ENCODE measurements around the gene PCDHGA3.

PCDHGA3 gene

DNA sequence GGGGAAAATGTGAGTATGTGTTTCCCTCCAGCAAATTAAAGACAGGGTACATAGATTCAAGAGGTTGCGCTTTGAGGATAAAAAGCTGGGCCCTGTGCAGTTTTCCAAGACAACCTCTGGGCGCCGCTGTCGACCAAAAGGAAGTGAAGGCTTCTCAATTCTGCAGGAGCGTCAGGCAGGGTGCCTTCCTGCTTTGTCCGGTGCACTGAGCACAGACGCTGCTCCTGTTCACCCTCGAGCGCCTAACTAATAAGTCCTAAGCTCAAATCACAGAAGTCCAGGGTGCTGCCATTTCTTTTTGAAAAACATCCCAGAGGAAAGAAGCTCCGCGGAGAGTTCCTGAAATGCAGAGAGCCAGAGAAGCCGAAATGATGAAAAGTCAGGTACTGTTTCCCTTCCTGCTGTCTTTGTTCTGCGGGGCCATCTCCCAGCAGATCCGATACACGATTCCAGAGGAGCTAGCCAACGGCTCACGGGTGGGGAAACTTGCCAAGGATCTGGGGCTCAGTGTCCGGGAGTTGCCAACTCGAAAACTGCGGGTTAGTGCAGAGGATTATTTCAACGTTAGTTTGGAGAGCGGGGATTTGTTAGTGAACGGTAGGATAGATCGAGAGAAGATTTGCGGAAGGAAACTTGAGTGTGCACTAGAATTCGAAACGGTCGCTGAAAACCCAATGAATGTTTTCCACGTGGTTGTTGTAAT is 6.4 kb downstream of the PCDHGA3 start, which contains the start of gene PCDHGB1:
TSS of gene PCDHGB1 (plus strand) at position 183 of the 703 bp plus-strand sequence. CDS start at position 345, 162 bp downstream.
- DNase-seq = no peak

DNA sequence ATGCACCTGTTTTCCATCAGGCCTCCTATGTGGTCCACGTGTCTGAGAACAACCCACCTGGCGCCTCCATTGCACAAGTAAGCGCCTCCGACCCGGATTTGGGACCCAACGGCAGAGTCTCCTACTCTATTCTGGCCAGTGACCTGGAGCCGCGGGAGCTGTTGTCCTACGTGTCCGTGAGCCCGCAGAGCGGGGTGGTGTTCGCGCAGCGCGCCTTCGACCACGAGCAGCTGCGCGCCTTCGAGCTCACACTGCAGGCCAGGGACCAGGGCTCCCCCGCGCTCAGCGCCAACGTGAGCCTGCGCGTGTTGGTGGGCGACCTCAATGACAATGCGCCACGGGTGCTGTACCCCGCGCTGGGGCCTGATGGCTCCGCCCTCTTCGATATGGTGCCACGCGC is 8.0 kb downstream of the PCDHGA3 start:
- no peak for DNase-seq

DNA sequence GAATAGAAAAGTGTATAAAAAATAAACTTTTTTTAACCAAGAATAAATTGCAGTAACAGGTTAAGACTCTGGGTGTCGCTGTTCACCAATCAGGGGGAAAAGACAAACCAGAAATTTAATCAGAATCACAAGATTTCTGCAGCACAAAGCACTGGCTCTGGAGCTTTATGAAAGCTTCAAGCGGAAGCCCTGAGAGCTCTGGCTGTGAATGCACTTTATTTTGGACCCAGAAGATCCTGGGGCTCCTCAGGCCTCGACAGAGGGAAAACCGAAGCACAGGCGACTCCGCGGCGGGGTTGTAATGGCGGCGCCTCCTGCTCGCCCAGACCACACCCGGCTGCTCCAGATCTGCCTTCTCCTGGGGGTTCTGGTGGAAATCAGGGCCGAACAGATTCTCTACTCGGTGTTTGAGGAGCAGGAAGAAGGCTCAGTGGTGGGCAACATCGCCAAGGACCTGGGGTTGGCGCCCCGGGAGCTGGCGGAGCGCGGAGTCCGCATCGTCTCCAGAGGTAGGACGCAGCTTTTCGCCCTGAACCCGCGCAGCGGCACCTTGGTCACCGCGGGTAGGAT is 11.4 kb downstream of the PCDHGA3 start, which contains the start of gene PCDHGA4:
TSS of gene PCDHGA4 (plus strand) at position 122 of the 570 bp plus-strand sequence. CDS start at position 209, 87 bp downstream.
- DNase-seq = no peak

DNA sequence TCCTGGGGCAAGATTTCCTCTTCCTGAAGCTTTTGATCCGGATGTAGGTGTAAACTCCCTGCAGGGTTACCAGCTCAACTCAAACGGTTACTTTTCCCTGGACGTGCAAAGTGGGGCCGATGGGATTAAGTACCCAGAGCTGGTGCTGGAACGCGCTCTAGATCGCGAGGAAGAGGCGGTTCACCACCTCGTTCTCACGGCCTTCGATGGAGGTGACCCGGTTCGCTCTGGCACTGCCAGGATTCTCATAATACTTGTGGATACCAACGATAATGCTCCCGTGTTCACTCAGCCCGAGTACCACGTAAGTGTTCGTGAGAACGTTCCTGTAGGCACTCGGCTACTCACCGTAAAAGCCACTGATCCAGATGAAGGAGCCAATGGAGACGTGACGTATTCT is 12.0 kb downstream of the PCDHGA3 start:
- no peak for DNase-seq

DNA sequence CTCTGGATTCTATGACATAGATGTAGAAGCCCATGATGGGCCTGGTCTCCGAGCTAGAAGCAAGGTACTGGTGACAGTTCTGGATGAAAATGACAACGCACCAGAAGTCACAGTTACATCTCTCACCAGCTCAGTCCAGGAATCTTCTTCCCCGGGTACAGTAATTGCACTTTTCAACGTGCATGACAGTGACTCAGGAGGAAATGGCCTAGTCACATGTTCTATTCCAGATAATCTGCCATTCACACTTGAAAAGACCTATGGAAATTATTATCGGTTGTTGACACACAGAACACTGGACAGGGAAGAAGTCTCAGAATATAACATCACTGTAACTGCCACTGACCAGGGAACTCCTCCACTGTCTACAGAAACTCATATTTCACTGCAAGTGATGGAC is 12.5 kb downstream of the PCDHGA3 start:
- no peak for DNase-seq

DNA sequence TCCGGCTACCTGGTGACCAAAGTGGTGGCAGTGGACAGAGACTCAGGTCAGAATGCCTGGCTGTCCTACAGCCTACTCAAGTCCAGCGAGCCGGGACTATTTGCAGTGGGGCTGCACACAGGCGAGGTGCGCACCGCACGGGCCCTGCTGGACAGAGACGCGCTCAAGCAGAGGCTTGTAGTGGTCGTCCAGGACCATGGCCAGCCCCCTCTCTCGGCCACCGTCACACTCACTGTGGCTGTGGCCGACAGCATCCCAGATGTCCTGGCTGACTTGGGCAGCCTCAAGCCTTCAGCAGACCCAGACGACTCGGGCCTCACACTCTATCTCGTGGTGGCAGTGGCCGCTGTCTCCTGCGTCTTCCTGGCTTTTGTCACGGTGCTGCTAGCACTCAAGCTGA is 13.3 kb downstream of the PCDHGA3 start:
- no peak for DNase-seq

DNA sequence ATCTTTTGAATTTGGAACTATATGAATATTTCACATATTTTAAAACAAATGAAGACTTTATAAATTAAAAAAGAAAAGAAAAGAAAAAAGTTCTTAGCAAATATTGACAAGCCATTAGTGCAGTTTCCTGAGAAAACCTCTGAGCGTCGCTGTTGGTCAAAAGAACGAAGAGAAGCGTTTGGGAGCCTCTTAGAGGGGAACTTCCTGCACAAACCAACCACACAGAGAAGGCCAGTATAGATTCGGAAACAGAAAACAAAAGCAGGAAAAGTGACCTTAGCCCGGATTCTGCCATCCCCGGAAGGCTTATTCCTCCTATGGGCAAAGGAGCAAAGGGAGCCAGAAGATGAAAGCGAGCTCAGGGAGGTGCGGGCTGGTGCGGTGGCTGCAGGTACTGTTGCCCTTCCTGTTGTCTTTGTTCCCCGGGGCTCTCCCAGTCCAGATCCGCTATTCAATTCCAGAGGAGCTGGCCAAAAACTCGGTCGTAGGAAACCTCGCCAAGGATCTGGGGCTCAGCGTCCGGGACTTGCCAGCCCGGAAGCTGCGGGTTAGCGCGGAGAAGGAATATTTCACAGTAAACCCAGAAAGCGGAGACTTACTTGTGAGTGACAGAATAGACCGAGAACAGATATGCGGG is 16.3 kb downstream of the PCDHGA3 start, which contains the start of gene PCDHGB2:
TSS of gene PCDHGB2 (plus strand) at position 205 of the 637 bp plus-strand sequence. CDS start at position 347, 142 bp downstream.
- no peak for DNase-seq

DNA sequence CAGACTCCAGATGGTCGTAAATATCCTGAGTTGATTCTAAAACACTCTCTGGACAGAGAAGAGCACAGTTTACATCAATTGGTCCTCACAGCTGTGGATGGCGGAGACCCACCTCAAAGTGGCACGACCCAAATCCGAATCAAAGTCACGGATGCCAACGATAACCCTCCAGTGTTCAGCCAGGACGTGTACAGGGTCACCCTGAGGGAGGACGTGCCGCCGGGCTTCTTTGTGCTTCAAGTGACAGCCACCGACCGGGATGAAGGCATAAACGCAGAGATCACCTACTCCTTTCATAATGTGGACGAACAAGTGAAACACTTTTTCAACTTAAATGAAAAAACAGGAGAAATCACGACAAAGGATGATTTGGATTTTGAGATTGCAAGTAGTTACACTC is 17.1 kb downstream of the PCDHGA3 start:
- DNase-seq = no peak

DNA sequence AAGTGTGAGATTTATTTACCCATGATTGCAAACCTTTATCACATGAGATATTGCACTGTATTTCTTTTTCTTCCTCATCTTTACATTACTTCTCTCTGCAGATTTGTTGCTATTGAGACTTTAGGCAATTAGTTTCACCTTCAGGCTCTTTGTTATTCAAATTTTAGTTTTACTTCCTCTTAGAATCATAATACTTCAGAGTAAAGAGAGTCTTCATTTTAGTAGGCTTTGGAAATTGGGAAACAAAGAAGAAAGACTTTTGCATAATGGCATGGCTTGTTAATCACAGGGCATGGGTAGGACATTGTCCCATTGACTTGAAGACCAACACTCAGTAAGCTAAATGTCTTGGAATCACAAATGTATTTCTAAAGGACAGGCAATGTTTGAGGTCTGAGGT is 19.1 kb downstream of the PCDHGA3 start:
- DNase-seq = no peak

DNA sequence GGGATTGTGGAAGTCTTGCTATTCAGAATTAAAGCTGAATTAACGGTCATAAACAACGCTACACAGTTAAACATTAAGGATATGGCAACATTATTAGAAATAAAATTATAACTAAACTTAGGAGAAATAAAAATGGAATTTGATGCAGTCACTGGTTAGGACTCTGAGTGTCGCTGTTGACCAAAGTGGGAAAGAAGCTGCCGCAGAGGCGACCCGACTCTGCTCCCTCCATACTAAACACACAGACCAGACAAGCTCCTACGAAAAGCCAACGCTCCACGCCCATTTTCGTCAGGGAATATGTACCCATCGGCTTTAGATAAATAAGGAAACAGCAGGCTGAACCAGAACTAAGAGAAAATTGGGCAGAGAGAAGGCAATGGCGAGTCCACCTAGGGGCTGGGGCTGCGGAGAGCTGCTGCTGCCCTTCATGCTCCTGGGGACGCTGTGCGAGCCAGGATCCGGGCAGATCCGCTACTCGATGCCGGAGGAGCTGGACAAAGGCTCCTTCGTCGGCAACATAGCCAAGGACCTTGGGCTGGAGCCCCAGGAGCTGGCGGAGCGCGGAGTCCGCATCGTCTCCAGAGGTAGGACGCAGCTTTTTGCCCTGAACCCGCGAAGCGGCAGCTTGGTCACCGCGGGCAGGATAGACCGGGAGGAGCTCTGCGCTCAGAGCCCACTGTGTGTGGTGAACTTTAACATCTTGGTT is 20.5 kb downstream of the PCDHGA3 start, which contains the start of gene PCDHGA5:
TSS of gene PCDHGA5 (plus strand) at position 211 of the 709 bp plus-strand sequence. CDS start at position 380, 169 bp downstream.
- no peak for DNase-seq

DNA sequence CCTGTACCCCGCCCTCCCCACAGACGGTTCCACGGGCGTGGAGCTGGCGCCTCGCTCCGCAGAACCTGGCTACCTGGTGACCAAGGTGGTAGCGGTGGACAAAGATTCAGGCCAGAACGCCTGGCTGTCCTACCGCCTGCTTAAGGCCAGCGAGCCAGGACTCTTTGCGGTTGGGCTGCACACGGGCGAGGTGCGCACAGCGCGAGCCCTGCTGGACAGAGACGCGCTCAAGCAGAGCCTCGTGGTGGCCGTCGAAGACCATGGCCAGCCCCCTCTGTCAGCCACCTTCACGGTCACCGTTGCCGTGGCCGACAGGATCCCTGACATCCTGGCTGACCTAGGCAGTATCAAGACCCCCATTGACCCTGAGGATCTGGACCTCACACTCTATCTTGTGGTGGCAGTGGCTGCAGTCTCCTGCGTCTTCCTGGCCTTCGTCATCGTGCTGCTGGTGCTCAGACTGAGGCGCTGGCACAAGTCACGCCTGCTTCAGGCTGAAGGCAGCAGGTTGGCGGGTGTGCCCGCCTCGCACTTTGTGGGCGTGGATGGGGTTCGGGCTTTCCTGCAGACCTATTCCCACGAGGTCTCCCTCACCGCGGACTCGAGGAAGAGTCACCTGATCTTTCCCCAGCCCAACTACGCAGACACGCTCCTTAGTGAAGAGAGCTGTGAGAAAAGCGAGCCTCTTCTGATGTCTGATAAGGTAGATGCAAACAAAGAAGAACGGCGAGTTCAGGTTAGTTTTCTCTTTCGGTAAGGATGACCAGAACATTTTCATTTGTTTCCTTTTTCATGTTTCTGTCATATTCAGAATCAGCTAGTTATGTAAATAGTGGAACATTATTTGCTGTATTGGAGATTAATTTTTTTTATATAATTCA is 22.6 kb downstream of the PCDHGA3 start:
- DNase-seq = no peak

DNA sequence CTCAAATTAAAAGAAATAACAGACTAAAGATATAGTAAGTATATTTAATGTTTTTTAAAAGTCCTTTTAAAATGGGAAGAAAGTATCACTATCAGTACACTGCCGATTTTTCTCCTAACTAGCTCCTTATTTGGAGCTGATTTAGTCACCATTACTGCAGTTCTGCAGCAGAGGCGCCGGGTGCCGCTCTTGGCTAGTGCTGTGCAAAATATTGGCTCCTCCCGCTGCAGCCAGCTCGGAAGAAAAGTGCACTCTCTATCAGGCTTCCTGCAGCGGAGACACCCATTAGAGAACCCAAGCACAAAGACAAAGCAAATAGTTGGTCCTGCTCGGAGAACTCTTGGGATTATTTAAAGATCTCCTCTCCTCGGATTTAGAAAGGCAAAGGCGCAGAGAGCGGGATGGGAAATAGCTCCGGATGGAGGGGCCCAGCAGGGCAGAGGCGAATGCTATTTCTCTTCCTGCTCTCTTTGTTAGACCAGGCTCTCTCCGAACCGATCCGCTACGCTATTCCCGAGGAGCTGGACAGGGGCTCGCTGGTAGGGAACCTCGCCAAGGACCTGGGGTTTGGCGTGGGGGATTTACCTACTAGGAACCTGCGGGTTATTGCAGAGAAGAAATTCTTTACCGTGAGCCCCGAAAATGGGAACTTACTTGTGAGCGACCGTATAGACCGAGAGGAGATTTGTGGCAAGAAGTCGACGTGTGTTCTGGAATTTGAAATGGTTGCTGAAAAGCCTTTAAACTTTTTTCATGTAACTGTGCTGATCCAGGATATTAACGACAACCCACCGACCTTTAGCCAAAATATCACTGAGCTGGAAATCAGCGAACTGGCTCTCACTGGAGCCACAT is 26.6 kb downstream of the PCDHGA3 start, which contains the start of gene PCDHGB3:
TSS of gene PCDHGB3 (plus strand) at position 249 of the 855 bp plus-strand sequence. CDS start at position 402, 153 bp downstream.
- peak; percentile 55 for DNase-seq

DNA sequence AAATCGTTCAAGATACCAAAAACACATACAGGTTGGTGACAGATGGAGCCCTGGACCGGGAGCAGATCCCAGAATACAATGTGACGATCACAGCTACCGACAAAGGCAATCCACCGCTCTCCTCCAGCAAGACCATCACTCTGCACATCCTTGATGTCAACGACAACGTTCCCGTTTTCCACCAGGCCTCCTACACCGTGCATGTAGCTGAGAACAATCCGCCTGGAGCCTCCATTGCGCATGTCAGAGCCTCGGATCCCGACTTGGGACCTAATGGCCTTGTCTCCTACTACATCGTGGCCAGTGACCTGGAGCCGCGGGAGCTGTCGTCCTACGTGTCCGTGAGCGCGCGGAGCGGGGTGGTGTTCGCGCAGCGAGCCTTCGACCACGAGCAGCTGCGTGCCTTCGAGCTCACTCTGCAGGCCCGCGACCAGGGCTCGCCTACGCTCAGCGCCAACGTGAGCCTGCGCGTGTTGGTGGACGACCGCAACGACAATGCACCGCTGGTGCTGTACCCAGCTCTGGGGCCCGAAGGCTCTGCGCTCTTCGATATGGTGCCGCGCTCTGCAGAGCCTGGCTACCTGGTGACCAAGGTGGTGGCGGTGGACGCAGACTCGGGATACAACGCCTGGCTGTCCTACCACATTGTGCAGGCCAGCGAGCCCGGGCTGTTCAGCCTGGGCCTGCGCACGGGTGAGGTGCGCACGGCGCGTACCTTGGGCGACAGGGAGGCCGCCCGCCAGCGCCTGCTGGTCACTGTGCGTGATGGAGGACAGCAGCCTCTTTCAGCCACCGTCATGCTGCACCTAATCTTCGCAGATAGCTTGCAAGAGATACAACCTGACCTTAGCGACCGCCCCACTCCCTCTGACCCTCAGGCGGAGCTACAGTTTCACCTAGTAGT is 28.2 kb downstream of the PCDHGA3 start:
- no peak for DNase-seq

DNA sequence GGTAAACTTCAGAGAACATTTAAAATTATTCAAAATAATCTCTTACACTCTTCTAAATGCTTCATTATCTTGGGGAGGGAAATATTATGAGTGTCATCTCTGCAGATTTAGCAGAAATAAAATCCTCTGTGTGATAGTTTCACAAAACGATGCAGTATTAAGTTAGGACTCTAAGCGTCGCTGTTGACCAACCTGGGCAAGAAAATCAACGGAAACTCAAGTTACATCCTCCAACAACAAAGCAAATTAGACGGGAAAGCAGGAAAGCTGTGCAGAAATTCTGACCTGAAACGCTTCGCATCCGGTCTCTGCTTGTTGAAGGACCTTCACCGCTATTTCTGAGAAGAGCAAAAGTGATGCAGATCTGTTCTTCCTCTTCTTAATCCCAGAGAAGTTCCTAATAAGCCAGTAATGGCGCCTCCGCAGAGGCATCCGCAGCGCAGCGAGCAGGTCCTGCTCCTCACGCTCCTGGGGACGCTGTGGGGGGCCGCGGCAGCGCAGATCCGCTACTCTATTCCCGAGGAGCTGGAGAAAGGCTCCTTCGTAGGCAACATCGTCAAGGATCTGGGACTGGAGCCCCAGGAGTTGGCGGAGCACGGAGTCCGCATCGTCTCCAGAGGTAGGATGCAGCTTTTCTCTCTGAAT is 30.2 kb downstream of the PCDHGA3 start, which contains the start of gene PCDHGA6:
TSS of gene PCDHGA6 (plus strand) at position 219 of the 645 bp plus-strand sequence. CDS start at position 412, 193 bp downstream.
- peak; percentile 40 for DNase-seq

DNA sequence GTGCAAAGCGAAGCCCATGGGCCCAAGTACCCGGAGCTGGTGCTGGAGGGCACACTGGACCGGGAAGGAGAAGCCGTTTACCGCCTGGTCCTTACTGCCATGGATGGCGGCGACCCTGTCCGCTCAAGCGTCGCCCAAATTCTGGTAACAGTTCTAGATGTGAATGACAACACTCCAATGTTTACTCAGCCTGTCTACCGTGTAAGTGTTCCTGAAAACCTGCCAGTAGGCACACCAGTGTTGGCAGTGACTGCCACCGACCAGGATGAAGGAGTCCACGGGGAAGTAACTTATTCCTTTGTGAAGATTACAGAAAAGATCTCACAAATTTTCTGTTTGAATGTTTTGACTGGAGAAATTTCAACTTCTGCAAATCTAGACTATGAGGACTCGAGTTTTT is 31.0 kb downstream of the PCDHGA3 start:
- DNase-seq = no peak

DNA sequence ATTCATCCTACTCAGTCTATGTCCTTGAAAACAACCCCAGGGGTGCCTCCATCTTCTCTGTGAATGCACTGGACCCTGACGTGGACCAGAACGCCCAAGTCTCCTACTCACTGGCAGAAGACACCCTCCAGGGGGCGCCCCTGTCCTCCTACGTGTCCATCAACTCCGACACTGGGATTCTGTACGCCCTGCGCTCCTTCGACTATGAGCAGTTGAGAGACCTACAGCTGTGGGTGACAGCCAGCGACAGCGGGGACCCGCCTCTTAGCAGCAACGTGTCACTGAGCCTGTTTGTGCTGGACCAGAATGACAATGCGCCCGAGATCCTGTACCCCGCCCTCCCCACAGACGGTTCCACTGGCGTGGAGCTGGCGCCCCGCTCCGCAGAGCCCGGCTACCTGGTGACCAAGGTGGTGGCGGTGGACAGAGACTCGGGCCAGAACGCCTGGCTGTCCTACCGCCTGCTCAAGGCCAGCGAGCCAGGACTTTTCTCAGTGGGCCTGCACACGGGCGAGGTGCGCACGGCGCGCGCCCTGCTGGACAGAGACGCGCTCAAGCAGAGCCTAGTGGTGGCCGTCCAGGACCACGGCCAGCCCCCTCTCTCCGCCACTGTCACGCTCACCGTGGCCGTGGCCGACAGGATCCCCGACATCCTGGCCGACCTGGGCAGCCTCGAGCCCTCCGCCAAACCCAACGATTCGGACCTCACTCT is 32.0 kb downstream of the PCDHGA3 start:
- DNase-seq = peak; percentile 30

DNA sequence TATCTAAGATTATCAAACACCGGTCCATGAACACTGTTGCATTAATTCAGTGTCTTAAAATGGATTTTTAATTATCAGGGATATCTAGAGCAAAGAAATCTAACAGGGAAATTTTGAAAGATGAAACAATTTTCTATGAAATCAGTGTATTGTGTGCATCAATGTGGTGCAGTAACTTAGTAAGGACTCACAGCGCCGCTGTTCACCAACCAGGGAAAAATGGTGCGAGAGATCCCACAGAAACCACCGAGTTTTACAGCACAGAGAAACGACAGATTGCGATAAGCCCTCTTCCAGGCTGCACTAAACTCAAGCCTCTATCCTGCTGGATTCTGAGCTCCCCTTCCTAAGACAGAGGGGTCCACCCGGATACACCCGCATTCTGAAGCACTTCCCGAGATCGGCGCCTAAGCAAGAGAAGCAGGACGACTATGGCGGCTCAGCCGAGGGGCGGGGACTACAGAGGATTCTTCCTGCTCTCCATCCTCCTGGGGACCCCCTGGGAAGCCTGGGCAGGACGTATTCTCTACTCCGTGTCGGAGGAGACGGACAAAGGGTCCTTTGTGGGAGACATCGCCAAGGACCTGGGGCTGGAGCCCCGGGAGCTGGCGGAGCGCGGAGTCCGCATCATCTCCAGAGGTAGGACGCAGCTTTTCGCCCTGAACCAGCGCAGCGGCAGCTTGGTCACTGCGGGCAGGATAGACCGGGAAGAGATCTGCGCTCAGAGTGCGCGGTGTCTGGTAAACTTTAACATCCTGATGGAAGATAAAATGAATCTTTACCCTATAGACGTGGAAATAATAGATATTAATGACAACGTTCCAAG is 39.1 kb downstream of the PCDHGA3 start, which contains the start of gene PCDHGA7:
TSS of gene PCDHGA7 (plus strand) at position 274 of the 826 bp plus-strand sequence. CDS start at position 432, 158 bp downstream.
- no peak for DNase-seq
